ENCODE results near the gene OR2L3. TPM values are rescaled to one million over a fixed set of nuclear protein-coding genes. Genes with fewer than 3 reads are reported as not detected.

Gene OR2L3
- total RNA-seq, 1 donor from 2014 or later = 0.25 TPM

Small RNA genes lying within 50 kb of the gene (small RNA-seq; reads per million reads assigned to genes)
- not detected for gene RF00019 (ENCODE audit: low replicate concordance)

Other genes with a start within 250 kb of the OR2L3 start
- not detected for gene OR14A16, start 222.7 kb upstream of the OR2L3 start, total RNA-seq
- not detected for gene OR11L1, start 204.9 kb upstream of the OR2L3 start, total RNA-seq
- 5.7 TPM for gene TRIM58, start 189.6 kb upstream of the OR2L3 start, total RNA-seq
- 2.5 TPM for gene OR2W3, start 151.2 kb upstream of the OR2L3 start, total RNA-seq
- gene OR2T8, start 126.6 kb upstream of the OR2L3 start, total RNA-seq = not detected
- not detected for gene OR2AJ1, start 121.9 kb upstream of the OR2L3 start, total RNA-seq
- gene OR2L8, start 98.0 kb upstream of the OR2L3 start, total RNA-seq = 0.74 TPM
- gene OR2AK2, start 81.6 kb upstream of the OR2L3 start, total RNA-seq = not detected
- 0.25 TPM for gene OR2L5, start 33.2 kb upstream of the OR2L3 start, total RNA-seq
- under 0.01 TPM for gene OR2L2, start 16.8 kb upstream of the OR2L3 start, total RNA-seq
- 0.74 TPM for gene OR2L13, start 48.3 kb downstream of the OR2L3 start, total RNA-seq
- gene OR2M5, start 98.3 kb downstream of the OR2L3 start, total RNA-seq = 0.25 TPM
- not detected for gene OR2M2, start 128.0 kb downstream of the OR2L3 start, total RNA-seq
- under 0.01 TPM for gene OR2M3, start 150.4 kb downstream of the OR2L3 start, total RNA-seq
- gene OR2M4, start 184.6 kb downstream of the OR2L3 start, total RNA-seq = under 0.01 TPM
- not detected for gene OR2T33, start 231.1 kb downstream of the OR2L3 start, total RNA-seq

Data from temporal lobe (tissue), 2 donors.